GM19238 (cell line): ENCODE measurements around the gene PRKAR2A.

Experiments used
- DNase-seq: peaks from one replicate; pipeline ENCODE4 v3.0.0; 2011; ENCODE audit warnings: low spot score; ENCODE audit not compliant: insufficient read length

PRKAR2A gene

DNA sequence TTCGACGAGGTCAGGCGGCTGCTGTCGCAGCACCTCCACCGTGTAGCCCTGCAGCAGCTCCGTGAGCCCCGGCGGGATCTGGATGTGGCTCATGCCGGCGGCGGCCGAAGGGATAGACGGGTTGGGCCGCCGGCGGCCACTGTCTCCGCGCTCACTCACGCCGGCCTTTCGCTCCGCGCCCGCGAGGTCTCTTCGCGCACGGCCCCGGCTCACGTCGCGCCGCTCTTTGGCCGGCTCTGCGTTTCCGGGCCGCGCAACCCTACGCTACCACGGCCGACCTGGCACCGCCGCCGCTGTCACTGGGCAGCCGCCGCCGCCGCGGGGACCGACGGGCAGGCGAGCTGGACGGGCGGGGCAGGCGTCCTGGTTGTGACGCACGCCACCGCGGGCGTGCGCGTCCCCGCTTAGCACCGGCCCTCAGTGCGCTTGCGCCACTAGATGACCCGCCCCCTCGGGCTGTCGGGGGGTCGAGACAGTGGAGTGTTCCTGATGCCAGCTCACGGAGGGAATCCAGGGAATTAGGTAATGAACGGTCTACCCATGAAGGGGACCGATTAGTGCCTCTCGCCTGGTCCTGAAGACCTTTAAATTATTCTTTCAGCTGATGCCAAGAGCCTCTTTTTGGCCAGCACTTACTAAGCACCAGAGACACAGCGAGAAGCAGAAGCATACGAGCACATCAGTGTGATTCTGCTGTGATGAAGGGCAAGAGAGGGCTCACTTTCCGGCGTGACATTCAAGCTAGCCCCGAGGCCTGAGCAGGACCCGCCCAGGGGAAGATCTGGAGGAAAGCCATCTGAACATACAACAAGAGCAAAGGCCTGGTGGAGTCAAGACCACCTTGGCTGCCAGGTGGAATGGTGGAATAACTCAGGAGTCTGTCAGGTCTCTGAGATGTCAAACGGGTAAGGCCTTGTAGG, at the start of gene PRKAR2A:
Gene PRKAR2A, minus strand, starts transcription at position 371 of the 920 bp plus-strand sequence. Its CDS starts 278 bp downstream, at position 93.
- DNase-seq = peak; percentile 91

DNA sequence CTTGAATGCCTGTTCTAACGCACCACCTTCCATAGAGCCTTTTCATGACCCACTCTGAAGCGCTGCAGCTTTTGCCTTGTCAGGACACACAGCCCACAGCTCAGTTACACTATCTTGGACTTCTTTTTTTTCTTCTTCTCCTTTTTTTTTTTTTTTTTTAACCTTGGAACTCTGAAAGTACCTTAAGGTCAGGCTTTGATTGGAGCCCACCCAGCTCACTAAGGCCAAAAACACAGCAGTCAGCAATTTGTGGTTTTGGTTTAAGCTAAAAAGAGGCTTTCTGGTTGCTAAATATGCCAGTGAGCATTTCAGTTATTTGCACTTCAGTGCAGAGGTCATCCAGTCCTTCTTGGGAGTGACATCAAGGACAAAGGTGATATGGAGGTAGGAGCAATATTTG, 49.3 kb upstream of the PRKAR2A start:
- DNase-seq = no peak

DNA sequence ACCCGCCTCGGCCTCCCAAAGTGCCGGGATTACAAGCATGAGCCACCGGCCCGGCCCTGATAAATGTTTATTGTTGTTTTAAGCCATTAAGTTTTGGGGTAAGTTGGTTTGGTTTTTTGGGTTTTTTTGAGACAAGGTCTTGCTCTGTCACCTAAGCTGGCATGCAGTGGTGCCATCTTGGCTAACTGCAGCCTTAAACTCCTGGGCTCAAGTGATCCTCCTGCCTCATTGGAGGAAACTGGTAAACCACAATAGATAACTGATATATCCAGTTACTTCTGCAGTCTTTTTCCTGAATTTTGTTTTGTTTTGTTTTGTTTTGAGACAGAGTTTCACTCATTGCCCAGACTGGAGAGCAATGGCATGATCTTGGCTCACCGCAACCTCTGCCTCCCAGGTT, 46.8 kb upstream of the PRKAR2A start:
- DNase-seq = no peak

DNA sequence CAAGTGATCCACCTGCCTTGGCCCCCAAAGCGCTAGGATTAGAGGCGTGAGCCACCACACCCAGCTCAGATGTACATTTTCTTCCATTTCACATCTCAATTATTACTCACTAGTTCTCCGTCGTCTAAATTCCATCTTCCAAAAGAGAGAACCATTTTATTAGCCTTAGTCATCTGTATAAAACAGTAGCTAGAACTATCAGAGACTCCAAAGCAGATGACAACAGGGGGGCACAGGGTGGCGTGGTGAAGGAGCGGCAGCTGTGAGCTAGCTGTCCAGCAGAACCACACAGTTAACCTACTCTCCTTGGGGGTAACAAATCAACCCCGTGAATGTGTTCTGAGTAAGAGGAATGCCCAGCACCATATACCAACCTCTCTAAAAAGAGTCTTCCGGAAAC, 43.9 kb upstream of the PRKAR2A start:
- DNase-seq = no peak

- no peak for DNase-seq
Observed at GRCh38 chr3:48885753-48886152, 38.1 kb upstream of the PRKAR2A start.

GRCh38 chr3:48881652-48882114, 34.0 kb upstream of the PRKAR2A start:
- no peak for DNase-seq

DNA sequence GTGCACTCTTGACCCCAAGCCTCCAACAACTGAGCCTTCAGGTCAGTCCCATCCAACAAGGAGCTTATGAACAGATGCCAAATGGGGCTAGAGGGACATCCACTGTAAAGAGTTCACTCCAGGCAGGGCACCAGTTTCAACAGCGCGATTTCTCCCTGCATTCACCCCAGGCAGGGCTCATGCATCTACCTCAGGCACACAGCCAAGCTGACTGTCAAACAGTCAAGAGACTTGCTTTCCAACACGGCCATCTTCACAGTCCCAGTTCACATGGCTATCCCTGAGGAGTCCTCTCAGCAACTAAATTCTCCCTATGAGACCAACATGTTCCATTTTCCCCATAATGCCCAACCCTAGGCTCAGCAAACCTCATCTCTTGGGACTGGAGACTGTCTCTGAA, 33.3 kb upstream of the PRKAR2A start:
- no peak for DNase-seq

- DNase-seq = no peak
Observed at GRCh38 chr3:48879994-48880377, 32.3 kb upstream of the PRKAR2A start.

GRCh38 chr3:48879307-48879993, 31.8 kb upstream of the PRKAR2A start:
- DNase-seq = no peak

GRCh38 chr3:48877671-48878070, 30.0 kb upstream of the PRKAR2A start:
- DNase-seq = no peak

GRCh38 chr3:48863122-48863521, 15.4 kb upstream of the PRKAR2A start:
- DNase-seq = no peak

- DNase-seq = no peak
Observed at GRCh38 chr3:48859206-48859605, 11.5 kb upstream of the PRKAR2A start.

GRCh38 chr3:48858709-48859108, 11.0 kb upstream of the PRKAR2A start:
- DNase-seq = no peak

- no peak for DNase-seq
Observed at GRCh38 chr3:48857641-48858040, 10.0 kb upstream of the PRKAR2A start.

DNA sequence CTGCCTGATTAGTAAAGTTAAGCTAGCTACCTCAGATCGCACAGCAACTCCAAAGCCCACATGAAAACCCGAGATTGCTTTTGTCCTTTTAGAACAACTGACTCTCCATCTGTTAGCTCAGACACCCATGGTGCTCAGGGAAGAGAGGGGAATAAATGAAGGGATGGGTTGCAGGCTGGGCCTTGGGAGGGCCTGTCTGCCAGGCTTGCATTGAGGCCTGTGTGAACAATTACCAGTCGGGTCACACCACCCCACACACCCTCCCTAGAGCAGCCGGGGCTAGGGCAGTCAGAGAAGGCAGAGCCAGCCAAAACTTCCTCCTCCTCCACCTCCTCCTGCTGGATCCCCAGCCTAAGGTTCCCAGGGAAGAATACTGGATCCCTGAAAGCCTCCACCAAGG, 8.8 kb upstream of the PRKAR2A start:
- no peak for DNase-seq

DNA sequence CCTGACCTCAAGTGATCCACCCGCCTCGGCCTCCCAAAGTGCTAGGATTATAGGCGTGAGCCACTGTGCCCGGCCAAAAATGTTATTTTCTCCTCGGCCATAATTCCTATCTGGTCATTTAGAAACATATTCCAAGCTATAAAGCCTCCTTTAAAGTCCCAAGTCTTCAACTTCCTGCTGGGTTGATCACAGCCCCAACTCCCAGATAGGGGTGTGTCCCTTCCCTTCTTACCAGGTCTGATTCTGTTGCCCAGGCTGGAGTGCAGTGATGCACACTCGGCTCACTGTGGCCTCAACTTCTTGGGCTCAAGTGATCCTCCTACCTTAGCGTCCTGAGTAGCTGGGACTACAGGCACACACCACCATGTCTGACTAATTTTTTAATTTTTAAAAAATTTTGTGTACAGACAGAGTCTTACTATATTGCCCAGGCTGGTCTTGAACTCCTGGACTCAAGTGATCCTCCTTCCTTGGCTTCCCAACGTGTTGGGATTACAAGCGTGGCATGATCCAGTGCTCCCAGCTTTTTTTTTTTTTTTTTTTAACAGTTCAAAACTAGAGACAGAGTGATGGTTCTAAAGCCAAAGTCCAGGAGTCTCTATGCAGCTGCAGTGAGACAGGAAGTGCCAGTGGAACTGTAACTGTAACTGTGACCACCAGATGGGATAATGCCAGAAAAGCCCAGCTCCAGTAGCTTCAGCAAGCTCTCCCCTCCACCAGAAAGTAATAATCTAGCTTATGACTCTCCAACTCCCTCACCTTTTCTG, 8.2 kb upstream of the PRKAR2A start:
- no peak for DNase-seq

DNA sequence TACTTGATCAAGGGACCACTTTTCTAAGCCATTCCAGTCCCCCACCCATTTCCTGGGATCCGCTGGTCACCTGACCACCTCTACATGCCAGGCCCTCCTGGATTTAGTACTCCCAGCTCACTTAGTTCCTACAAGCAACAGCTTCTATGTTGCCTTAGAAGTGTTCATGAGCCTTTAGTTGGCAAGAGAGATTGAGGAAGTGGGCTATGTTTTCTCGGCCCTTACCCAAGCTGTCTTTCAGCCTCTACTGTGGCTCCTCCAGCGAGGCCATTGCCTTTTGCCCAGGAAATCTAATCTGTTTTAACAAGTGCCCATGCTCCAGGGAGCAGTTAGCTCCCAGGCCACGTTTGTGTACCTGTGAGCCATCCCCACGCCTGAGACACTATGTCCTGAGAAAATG, 4.5 kb upstream of the PRKAR2A start:
- DNase-seq = no peak

DNA sequence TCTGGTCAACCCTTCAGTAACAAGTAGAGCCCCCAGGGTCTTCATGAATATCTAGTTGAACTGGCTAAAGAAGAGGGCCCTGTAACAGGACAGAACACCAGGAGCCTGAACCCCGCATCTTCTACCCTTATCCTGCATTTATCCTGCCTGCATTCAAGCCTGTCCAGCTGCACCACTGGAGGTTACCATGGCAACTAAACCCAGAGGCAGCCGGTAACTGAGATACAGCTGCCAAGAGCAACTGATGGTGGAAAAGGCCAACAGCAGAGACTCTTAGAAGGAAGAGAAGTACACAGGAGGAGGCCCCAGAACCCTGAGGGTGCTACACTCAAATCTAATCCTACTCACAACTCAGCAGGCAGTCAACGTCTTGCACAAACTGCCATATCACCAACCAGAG, 3.7 kb upstream of the PRKAR2A start:
- no peak for DNase-seq

DNA sequence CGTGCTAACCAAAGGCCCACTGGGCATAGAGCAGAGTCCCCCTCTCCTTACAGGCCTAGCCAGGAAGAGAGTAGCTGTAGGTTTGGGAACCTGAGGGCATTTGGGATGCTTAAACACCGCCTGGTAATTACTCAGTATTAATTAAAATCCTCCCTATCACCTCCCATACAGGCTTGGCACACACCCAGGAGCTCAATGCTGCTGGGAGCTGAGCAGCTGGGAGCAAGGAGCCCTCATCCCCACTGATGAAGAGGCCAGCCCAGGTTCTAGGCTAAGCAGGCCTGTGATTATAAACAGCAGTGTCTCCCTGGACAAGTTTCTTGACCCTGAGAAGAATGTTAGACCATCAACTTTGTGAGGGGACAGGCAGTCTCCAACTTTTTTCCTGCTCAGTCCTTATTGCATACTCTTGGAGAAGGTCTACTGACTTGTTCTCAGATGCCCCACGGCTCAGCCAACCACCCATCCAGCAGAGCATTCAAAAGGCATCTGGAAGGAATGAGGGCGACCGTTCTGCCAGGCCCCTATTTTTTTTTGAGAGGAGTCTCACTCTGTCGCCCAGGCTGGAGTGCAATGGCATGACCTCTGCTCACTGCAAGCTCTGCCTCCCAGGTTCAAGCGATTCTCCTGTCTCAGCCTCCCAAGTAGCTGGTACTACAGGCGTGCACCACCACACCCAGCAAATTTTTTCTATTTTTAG, 1.3 kb upstream of the PRKAR2A start:
- DNase-seq = no peak

DNA sequence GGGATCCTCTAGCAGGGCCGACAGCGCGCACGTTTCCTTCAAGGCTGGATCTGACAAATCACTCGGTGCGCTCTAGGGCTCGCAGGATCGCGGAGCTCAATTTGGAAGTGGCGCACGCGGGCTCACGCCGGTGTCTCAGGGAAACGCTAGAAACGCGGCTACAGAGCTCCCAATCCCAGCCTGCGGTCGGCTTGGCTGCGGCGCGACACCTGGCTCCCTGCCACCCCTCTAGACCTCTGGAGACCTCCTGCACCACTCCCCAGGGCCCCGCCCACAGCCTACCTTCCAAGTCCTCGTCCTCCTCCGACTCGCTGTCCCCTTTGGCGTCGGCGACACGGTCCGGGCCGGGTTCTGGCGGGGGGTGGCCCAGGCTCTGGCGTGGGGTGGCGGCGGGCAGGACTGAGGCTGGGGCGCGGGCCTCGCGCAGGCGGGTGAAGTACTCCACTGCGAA, 596 bp downstream of the PRKAR2A start:
- peak; percentile 37 for DNase-seq

DNA sequence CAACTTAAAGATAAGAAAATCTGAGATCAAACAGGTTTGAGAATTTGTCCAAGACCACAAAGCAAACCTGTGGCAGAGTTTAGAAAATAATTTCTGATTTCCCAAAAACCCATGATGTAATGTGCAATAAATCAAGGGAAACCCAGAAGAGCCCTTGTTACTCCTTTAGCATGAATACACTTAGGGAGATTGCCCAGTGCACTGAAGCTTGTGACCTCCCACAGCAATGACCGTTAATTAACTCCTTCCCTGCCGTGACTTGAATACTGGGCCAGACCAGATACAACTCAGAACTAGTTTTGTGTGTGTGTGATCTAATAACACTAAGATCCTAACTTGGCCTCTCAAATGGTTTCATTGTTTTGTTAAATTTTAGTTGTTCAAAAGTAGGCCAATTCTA, 2.5 kb downstream of the PRKAR2A start:
- DNase-seq = no peak
